Chondrocyte (in vitro differentiated cells): ENCODE data around the gene LMBR1L. TPM values are rescaled to one million over a fixed set of nuclear protein-coding genes. Genes with fewer than 3 reads are reported as not detected.
"Not testable (repeated sequence)": the region's sequence is repeated elsewhere in the genome, so short reads cannot be mapped to it uniquely, and the experiment has no call there.

ENCODE experiments used
- DNase-seq: peaks from one replicate; pipeline ENCODE4 v3.0.0; 2021; ENCODE audit warnings: mixed read lengths, low spot score
- H3K27ac Mint-ChIP-seq: one replicate; pipeline ENCODE4 v1.8.0; 2021; ENCODE audit warnings: mild to moderate bottlenecking, moderate library complexity, mixed read lengths; ENCODE audit not compliant: unreplicated experiment
- H3K27me3 Mint-ChIP-seq: 2 replicates; pipeline ENCODE4 v1.8.0; 2021; ENCODE audit warnings: low read depth, mixed read lengths
- H3K36me3 Mint-ChIP-seq: 2 replicates; pipeline ENCODE4 v1.8.0; 2021; ENCODE audit warnings: low read depth, mixed read lengths
- H3K4me1 Mint-ChIP-seq: 2 replicates; pipeline ENCODE4 v1.8.0; 2021; ENCODE audit warnings: low read depth, mild to moderate bottlenecking, mixed read lengths
- H3K4me3 Mint-ChIP-seq: one replicate; pipeline ENCODE4 v1.8.0; 2021; ENCODE audit warnings: mild to moderate bottlenecking, moderate library complexity, mixed read lengths; ENCODE audit not compliant: unreplicated experiment
- H3K9me3 Mint-ChIP-seq: 2 replicates; pipeline ENCODE4 v1.8.0; 2021; ENCODE audit warnings: low read depth, mixed read lengths
- CTCF ChIP-seq: fragments of 200-600 bp; sonication (generic); IDR thresholded peaks from 2 replicates; pipeline ENCODE4 v1.5.0; 2021; ENCODE audit warnings: antibody characterized with exemption, mild to moderate bottlenecking, moderate library complexity
- total RNA-seq: library from RNA; stranded (reverse); gene quantifications from 3 replicates; pipeline ENCODE4 v1.2.1, GENCODE V29; 2021

Gene LMBR1L
- total RNA-seq, 1 donor from 2014 or later = 46.9 TPM

DNA sequence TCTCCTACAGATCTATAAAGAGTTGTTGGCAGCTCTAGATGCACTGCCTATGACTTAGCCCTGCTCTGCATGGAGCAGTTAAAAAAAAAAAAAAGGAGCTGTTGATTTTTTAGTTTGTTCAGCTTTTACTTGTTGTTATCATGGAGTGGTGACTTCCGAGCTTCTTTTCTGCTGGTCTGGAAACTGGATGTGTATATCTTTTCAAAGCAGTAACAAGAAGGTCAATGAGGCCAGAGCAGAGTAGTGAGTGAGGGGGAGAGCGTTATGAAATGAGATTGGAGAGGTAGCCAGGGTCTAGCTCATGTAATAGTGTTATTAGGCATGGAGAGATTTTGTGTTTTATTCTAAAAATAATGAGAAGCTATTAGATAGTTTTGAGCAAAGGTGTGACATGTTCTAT lies 33.7 kb upstream of the LMBR1L start:
- H3K4me3 Mint-ChIP-seq = no peak overlapping the region
- H3K9me3 Mint-ChIP-seq = no peaks in the 10 kb centered on the region
- TF ChIP-seq CTCF = no peak
- H3K27ac Mint-ChIP-seq = no peak overlapping the region
- H3K4me1 Mint-ChIP-seq = no peaks in the 10 kb centered on the region
- DNase-seq = no peak
- peaks cover 2% of the 10 kb centered on the region for H3K36me3 Mint-ChIP-seq
- no peaks in the 10 kb centered on the region for H3K27me3 Mint-ChIP-seq

DNA sequence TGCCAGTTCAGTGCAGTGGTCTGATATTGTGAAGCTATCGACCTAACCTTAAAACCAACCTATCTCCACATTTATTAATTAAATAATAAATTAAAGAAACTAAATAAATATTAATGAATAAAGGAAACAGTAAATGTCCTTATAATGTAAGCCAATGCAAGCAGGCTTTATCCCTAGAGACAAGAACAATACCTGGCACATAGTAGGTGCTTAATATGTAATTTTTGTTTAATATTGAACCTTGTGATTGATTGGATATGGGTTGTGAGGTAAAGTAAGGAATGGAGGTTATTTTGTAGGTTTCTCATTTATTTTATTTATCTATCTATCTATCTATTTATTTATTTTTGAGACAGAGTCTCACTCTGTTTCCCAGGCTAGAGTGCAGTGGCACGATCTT lies 28.4 kb upstream of the LMBR1L start:
- Mint-ChIP-seq H3K4me1 (no peaks in the 10 kb centered on the region), H3K36me3 (no peaks in the 10 kb centered on the region), H3K4me3 (no peak overlapping the region), H3K9me3 (no peaks in the 10 kb centered on the region), H3K27ac (no peak overlapping the region), H3K27me3 (no peaks in the 10 kb centered on the region)
- TF ChIP-seq CTCF = no peak
- DNase-seq = no peak

DNA sequence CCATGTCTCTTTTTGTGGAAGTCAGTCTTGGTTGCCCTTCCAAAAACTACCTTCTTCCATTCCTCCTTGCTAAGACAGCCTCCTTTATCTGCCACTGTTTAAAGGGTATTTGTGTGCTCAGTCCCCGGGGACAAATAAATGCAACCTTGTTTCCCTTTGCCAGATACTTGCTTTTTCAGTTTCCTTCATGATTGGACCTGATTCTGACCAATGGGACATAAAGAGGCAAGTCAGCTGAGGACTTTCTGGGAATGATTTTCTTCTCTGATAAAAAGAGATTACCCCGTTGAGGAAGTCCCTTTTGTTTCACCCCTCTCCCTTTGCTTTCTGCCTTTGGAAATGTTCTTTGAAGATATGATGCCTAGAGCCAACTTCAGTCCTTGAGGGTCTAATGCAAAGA lies 27.9 kb upstream of the LMBR1L start:
- H3K4me1 Mint-ChIP-seq = peaks cover 2% of the 10 kb centered on the region
- no peaks in the 10 kb centered on the region for H3K9me3 Mint-ChIP-seq
- no peaks in the 10 kb centered on the region for H3K36me3 Mint-ChIP-seq
- no peak overlapping the region for H3K27ac Mint-ChIP-seq
- H3K4me3 Mint-ChIP-seq = no peak overlapping the region
- DNase-seq = no peak
- TF ChIP-seq CTCF = no peak
- no peaks in the 10 kb centered on the region for H3K27me3 Mint-ChIP-seq

DNA sequence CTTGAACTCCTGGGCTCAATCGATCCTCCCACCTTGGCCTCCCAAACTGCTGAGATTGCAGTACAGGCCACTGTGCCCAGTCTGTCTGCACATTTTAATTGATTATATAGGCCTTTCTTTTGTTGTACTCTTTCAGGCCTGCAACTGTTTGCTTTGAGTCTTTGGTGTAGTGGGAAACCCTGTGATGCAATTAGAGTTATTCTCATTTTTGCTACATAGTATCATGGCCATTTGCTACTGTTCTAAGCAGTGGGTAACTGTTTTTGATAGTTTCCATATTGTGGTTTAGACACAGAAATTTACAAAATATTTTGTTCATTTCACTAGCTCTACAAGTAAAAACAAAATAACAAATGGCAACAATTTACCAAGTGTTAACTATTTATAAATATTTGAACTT lies 26.8 kb upstream of the LMBR1L start:
- Mint-ChIP-seq H3K27ac (no peak overlapping the region), H3K27me3 (no peaks in the 10 kb centered on the region), H3K36me3 (no peaks in the 10 kb centered on the region), H3K9me3 (no peaks in the 10 kb centered on the region), H3K4me1 (peaks cover 12% of the 10 kb centered on the region), H3K4me3 (no peak overlapping the region)
- DNase-seq = no peak
- no peak for TF ChIP-seq CTCF

- not testable (repeated sequence) for H3K9me3 Mint-ChIP-seq, DNase-seq, H3K36me3 Mint-ChIP-seq, H3K4me3 Mint-ChIP-seq, H3K27ac Mint-ChIP-seq, H3K27me3 Mint-ChIP-seq
- peaks cover 17% of the 10 kb centered on the region for H3K4me1 Mint-ChIP-seq
Observed at GRCh38 chr12:49136997-49137396, 26.4 kb upstream of the LMBR1L start.

GRCh38 chr12:49133590-49133989 lies 22.9 kb upstream of the LMBR1L start:
- Mint-ChIP-seq H3K4me3 (no peak overlapping the region), H3K36me3 (peaks cover 22% of the 10 kb centered on the region), H3K4me1 (peaks cover 37% of the 10 kb centered on the region), H3K9me3 (no peaks in the 10 kb centered on the region), H3K27ac (peak overlapping the region; percentile 27), H3K27me3 (no peaks in the 10 kb centered on the region)
- DNase-seq = no peak
- TF ChIP-seq CTCF = no peak
